Fibroblast of gingiva (primary cell): ENCODE measurements around the gene UBE2Q2.

ENCODE experiments used
- DNase-seq: peaks from one replicate; pipeline ENCODE4 v3.0.0-alpha.2; 2011; ENCODE audit warnings: low read depth

The UBE2Q2 gene

GRCh38 chr15:75923756-75924155 is 80.5 kb downstream of the UBE2Q2 start:
- no peak for DNase-seq

DNA sequence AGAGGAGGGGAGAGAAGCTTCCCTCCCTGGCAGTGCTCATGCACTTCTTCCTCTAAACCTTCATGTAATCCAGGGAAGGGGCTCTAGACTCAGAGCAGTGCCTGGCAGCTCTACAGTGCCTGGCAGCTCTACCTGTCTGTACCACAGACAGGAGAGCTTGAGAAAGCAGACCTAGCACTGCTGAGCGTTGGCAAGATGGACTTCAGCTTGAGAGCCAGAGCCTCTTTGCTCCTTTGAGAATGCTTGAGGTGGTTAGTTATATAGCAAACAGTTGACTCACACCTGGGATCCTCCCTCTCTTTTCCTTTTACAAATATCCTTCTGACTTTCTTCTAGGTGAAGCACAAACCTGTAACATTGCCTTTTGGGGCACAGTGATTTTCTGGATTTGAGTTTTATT is 81.3 kb downstream of the UBE2Q2 start:
- DNase-seq: no peak

DNA sequence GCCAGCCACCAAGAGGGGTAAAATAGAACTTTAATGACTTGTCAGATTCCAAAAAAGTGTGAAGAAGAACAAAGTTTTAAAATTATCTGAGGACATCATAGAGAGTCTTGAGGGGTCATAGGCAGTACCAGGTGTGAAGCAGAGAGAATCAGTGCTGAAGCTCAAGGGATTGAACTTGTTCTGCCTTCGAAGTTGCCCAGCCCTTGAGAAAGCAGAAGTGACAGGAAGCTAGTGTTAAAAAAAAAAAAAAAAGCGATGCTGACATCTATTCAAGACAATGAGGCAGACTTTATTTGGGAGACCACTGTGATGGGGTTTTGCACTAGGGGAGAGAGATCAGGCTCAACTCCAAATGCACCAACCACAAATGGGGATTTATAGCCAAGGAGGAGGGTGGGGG is 82.2 kb downstream of the UBE2Q2 start:
- no peak for DNase-seq

DNA sequence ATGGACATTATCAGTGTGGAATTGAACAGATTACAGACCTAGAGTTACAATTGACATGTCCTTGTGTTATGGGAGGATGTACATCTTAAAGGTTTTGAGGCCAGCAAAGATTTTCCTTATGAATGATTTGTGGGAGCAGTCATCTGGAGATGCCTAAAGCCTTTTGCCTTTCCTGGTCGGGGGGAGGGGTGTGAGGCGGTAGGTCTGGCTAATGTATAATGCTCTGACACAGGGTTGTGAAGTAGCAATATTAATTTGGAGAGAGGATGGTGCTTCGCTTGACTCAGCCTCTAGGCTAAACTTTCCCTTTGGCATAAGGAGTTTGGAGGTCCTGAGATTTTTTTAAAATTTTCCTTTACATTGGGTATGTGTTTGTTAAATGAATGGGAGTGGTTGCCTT is 83.7 kb downstream of the UBE2Q2 start:
- no peak for DNase-seq

DNA sequence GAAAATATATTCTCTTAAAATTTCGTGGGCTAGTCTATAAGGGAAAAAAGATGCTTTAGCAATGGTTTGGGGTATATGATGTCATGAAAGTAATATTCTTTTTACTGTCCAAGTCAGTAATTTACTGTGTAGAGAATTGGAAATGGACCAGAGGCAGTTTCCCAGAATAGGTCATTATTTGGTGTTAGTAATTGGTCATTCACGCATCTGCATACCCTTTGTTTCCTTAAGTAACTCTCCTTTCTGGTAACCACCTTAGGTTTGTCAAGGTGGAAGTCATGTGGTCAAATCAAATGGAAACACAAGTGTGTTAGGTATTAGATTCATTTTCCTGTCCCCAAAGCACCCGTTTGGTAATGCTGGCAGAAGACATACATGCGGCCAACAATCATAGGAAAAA is 84.4 kb downstream of the UBE2Q2 start:
- no peak for DNase-seq

DNA sequence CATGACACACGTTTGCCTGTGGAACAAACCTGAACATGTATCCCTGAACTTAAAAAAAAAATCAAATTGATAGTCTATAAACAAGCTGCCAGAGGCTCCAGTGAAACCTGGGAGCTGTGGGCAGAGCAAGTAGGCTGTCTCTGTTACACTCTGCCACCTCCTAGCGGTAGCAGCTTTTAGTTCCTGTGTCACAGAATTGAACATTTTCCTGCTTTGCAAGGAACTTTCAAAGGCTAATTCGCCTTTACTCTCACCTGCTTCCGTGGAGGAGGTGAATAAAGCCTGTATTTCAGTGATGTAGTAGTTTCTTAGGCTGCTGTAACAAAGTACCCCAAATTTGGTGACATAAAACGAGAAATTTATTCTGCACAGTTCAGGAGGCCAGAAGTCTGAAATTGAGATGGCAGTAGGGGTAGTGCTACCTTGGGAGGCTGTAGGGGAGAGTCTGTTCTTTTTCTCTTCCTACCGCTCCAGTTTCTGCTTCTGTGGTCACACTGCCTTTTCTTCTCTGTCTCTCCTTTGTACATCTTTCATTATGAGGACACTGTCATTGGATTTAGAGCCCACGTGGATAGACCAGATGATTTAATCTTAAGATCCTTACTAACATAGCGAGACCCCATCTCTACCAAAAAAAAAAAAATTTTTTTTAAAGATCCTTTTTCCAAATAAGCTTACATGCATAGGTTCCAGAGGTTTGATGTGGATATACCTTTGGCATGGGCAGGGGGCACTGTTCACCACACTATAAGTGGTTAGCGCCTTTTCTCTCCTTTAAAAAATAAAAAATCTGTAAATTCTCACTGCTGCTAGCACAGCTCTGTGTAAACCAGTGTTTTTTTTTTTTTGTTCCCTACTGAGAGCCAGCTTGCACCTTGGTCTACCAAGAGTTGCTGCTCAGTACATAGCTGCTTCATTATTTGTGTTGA is 85.7 kb downstream of the UBE2Q2 start:
- no peak for DNase-seq

DNA sequence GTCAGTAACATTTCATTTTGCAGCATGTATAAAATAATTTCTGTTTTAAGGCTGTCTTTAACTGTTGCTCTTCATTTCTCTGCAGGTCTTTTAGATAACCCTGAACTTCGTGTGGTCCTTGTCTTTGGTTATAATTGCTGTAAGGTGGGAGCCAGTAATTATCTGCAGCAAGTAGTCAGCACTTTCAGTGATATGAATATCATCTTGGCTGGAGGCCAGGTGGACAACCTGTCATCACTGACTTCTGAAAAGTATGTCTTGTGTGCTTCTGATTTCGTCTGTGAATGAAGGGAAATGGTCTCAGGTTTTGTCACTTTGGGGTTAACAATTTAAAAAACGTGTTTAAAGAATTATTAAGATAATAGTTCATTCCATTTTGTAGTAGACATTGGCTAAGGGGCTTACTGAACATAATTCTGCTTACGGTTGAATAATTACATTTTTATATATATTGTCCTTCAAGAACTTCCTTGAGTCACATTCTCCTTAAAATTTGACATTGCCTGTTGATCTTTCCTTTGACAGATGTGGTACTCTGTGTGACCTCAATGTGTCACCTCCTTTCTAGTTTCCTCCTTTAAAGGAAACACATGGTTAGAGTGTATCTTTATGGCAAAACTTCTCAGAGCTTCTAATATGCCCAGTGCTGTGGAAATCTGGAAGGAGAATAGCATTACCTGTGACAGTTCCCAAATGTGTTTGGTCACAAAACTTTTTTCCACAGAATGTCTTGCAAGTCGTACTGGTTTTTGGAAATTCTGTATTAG is 86.7 kb downstream of the UBE2Q2 start:
- no peak for DNase-seq

GRCh38 chr15:75930866-75931265 is 87.6 kb downstream of the UBE2Q2 start:
- no peak for DNase-seq

- DNase-seq: no peak
These were observed 99.2 kb downstream of the UBE2Q2 start for GRCh38 chr15:75942464-75942863.

DNA sequence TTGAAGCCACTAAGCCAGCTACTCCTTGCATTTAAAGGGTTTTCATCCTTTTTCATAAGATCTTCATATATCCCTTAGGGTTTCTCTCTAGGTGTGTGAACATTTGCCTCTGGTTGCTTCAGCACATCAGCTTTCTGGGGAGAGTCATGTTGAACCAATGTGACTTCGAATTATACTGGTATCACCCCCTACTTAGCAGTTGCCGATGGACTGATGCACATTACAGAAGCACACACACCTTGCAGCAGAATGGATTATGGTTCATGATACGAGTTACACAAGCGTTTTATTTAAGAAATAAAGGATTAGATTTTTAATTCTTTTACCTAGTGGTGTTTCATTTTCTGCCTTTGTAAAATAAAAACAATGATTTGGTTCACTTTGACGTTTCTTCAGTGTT is 100.0 kb downstream of the UBE2Q2 start:
- DNase-seq: no peak

- no peak for DNase-seq
These were observed 100.5 kb downstream of the UBE2Q2 start for GRCh38 chr15:75943713-75944215.

DNA sequence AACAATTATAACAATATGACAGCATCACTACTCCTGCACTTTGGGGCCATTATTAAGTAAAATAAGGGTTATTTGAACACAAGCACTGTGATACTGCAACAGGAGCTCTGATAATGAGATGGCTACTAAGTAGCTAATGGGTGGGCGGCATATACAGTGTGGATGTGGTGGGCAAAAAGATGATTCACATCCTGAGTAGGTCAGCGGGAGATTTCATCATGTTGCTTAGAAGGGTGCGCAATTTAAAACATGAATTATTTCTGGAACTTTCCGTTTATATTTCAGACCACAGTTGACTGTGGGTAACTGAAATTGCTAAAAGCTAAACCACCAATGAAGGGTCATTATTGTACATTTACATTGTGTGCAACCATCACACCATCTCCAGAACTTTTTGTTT is 102.7 kb downstream of the UBE2Q2 start:
- DNase-seq: peak; percentile 6

DNA sequence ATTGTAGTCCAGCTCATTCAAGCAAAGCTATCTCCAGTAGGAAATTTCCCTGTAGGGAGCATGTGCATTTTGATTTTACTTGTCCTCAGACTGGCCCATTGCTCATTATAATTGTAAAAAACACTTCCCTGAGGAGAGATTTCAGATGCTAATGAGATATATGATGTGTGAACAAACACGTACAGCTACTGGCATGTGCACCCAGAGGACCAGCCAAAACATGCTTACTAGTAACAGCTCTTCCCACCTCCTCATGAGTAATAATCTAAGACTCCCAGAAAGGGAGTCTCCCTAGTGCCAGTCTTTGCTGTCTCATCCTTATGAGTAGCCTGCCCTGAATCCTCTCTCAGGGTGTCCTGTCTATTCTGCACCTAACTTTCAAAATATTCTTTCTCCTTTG is 103.8 kb downstream of the UBE2Q2 start:
- DNase-seq: peak; percentile 34

GRCh38 chr15:75948761-75949296 is 105.6 kb downstream of the UBE2Q2 start:
- no peak for DNase-seq
